NB4 (cell line): ENCODE results near the gene LEMD1.

ENCODE experiments used
- CTCF ChIP-seq: IDR thresholded peaks from one replicate; pipeline ENCODE4 v1.5.1; 2012; ENCODE audit warnings: low read depth, low read length
- POLR2A ChIP-seq: IDR thresholded peaks from 2 replicates; pipeline ENCODE4 v1.6.1; 2011; ENCODE audit warnings: mild to moderate bottlenecking; ENCODE audit not compliant: insufficient read length; ENCODE audit errors: extremely low read depth

GRCh38 chr1:205356440-205357139 lies 65.3 kb downstream of the LEMD1 start, which contains the start of gene KLHDC8A:
- TF ChIP-seq POLR2A (no peak), CTCF (no peak)
